GM23338 (cell line): Measurements from ENCODE around the gene AMPH. TPM values are rescaled to one million over a fixed set of nuclear protein-coding genes. Genes with fewer than 3 reads are reported as not detected.
"Not testable (repeated sequence)": the region's sequence is repeated elsewhere in the genome, so short reads cannot be mapped to it uniquely, and the experiment has no call there.

Experiments used
- ATAC-seq: fragments of 200-7000 bp; cut with Tn5 transposase; 3 replicates; pipeline ENCODE4 v1.9.1; 2020
- DNase-seq: peaks from one replicate; pipeline ENCODE4 v3.0.0-alpha.2; 2015; ENCODE audit warnings: low spot score
- H2AFZ ChIP-seq: fragments of 200-600 bp; sonication (generic); 2 replicates; pipeline ENCODE4 v1.8.0; 2016; ENCODE audit warnings: antibody characterized with exemption, mild to moderate bottlenecking, moderate library complexity
- H3F3A ChIP-seq: fragments of 200-600 bp; sonication (generic); replicated peaks from 2 replicates; pipeline ENCODE4 v1.8.0; 2017; ENCODE audit warnings: antibody characterized with exemption, mixed run types, low read depth
- H3K27ac ChIP-seq: fragments of 200-600 bp; sonication (generic); 2 replicates; pipeline ENCODE4 v1.6.1; 2016; ENCODE audit warnings: low read depth
- H3K27me3 ChIP-seq: fragments of 200-600 bp; sonication (generic); 2 replicates; pipeline ENCODE4 v1.8.0; 2016; ENCODE audit warnings: mild to moderate bottlenecking, mixed run types, moderate library complexity; ENCODE audit not compliant: insufficient read depth
- H3K36me3 ChIP-seq: fragments of 200-600 bp; sonication (generic); 2 replicates; pipeline ENCODE4 v1.8.0; 2016; ENCODE audit warnings: mild to moderate bottlenecking; ENCODE audit not compliant: insufficient read depth
- H3K4me1 ChIP-seq: fragments of 200-600 bp; sonication (generic); 2 replicates; pipeline ENCODE4 v1.8.0; 2016; ENCODE audit warnings: mild to moderate bottlenecking, moderate library complexity; ENCODE audit not compliant: insufficient read depth
- H3K4me2 ChIP-seq: fragments of 200-600 bp; sonication (generic); 2 replicates; pipeline ENCODE4 v1.7.1; 2017; ENCODE audit warnings: mixed run types
- H3K4me3 ChIP-seq: fragments of 200-600 bp; sonication (generic); 2 replicates; pipeline ENCODE4 v1.6.1; 2016; ENCODE audit warnings: mixed run types
- H3K79me2 ChIP-seq: fragments of 200-600 bp; sonication (generic); replicated peaks from 2 replicates; pipeline ENCODE4 v1.8.0; 2017; ENCODE audit warnings: mild to moderate bottlenecking; ENCODE audit not compliant: insufficient read depth
- H3K9me2 ChIP-seq: fragments of 200-600 bp; sonication (generic); 2 replicates; pipeline ENCODE4 v1.8.0; 2017; ENCODE audit not compliant: insufficient read depth
- H4K20me1 ChIP-seq: fragments of 200-600 bp; sonication (generic); replicated peaks from 2 replicates; pipeline ENCODE4 v1.8.0; 2017; ENCODE audit warnings: mild to moderate bottlenecking; ENCODE audit not compliant: insufficient read depth
- H3K27ac Mint-ChIP-seq: 2 replicates; pipeline ENCODE4 v1.8.0; 2020; ENCODE audit warnings: inconsistent platforms, mild to moderate bottlenecking, moderate library complexity, mixed read lengths
- H3K27me3 Mint-ChIP-seq: 3 replicates; pipeline ENCODE4 v1.8.0; 2022; ENCODE audit warnings: low read depth, mild to moderate bottlenecking, moderate library complexity, mixed read lengths, inconsistent platforms; ENCODE audit not compliant: insufficient read depth, poor library complexity
- H3K36me3 Mint-ChIP-seq: 3 replicates; pipeline ENCODE4 v1.8.0; 2021; ENCODE audit warnings: low read depth, mild to moderate bottlenecking, inconsistent platforms, moderate library complexity, mixed read lengths
- H3K4me1 Mint-ChIP-seq: 3 replicates; pipeline ENCODE4 v1.8.0; 2020; ENCODE audit warnings: mild to moderate bottlenecking, inconsistent platforms, mixed read lengths
- H3K4me3 Mint-ChIP-seq: 3 replicates; pipeline ENCODE4 v1.8.0; 2021; ENCODE audit warnings: moderate library complexity, mild to moderate bottlenecking, inconsistent platforms, mixed read lengths
- H3K9me3 Mint-ChIP-seq: 3 replicates; pipeline ENCODE4 v1.8.0; 2020; ENCODE audit warnings: moderate library complexity, mild to moderate bottlenecking, inconsistent platforms, mixed read lengths
- CTCF ChIP-seq, 2 experiments: fragments of 200-600 bp in 1 of 2; sonication (generic) in 1 of 2; conservative IDR thresholded peaks; 2 replicates each; pipeline versions ENCODE4 v1.5.1 to v1.6.1; 2016 to 2017; ENCODE audit warnings: antibody characterized with exemption in 2 of 2, low read depth in 2 of 2, mild to moderate bottlenecking in 2 of 2, moderate library complexity in 1 of 2
- ETS1 ChIP-seq: IDR thresholded peaks from 2 replicates; pipeline ENCODE4 v1.6.1; 2016; ENCODE audit warnings: antibody characterized with exemption
- JUNB ChIP-seq: IDR thresholded peaks from one replicate; pipeline ENCODE4 v1.6.1; 2016; ENCODE audit warnings: antibody characterized with exemption; ENCODE audit not compliant: unreplicated experiment
- NANOG ChIP-seq: IDR thresholded peaks from 2 replicates; pipeline ENCODE4 v1.6.1; 2016; ENCODE audit warnings: antibody characterized with exemption, borderline replicate concordance
- POLR2AphosphoS5 ChIP-seq: IDR thresholded peaks from 2 replicates; pipeline ENCODE4 v1.6.1; 2016; ENCODE audit warnings: antibody characterized with exemption, low read depth
- STAT1 ChIP-seq: IDR thresholded peaks from one replicate; pipeline ENCODE4 v1.6.1; 2016; ENCODE audit warnings: antibody characterized with exemption; ENCODE audit not compliant: unreplicated experiment
- ZNF114 ChIP-seq: fragments of 250-450 bp; sonication (Bioruptor Pico); IDR thresholded peaks from 2 replicates; pipeline ENCODE4 v1.5.0; 2020; ENCODE audit warnings: mild to moderate bottlenecking, moderate library complexity
- ZNF331 ChIP-seq: fragments of 250-450 bp; sonication (Bioruptor Pico); IDR thresholded peaks from 2 replicates; pipeline ENCODE4 v1.5.0; 2020; ENCODE audit warnings: low read depth, mild to moderate bottlenecking, moderate library complexity
- polyA plus RNA-seq: library from polyadenylated mRNA; unstranded; fragments of >200 nt; fragmentation: Nextera tagmentation; extraction: Ambion mirVana; gene quantifications from 2 replicates; pipeline ENCODE4 v1.2.1, GENCODE V29; 2016
- total RNA-seq: library from RNA; depleted of rRNA; stranded (reverse); fragments of >200 nt; shearing (Covaris generic); gene quantifications from 2 replicates; pipeline ENCODE4 v1.2.3, GENCODE V29; 2014
- TF ChIP-seq, protein P1 (sequence below): IDR thresholded peaks from one replicate; pipeline ENCODE4 v1.6.1; 2018; ENCODE audit warnings: antibody characterized with exemption; ENCODE audit not compliant: unreplicated experiment

AMPH gene
- total and polyA plus RNA-seq, 2 experiments from 2014 or later = 4.8 to 10.2 TPM

DNA sequence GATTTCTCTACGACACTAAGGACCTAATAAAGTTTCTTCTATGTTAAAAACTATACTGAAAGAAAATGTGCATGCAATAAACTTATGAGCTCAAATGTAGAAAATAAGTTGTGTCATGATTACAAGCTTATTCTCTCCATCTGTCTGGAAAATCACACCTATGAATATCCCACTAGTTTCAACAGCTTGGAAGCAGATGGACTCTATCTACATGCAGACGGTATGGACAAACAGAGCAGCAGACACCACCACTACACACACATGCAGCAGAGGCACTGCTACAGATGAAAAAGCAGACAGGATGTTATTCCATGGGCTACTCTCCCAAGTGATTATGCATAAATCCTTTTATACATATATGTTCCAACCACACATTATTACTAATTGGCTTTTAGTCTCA, 234.3 kb downstream of the AMPH start (continued):
- no peak for TF ChIP-seq CTCF (conservative IDR thresholded peaks at IDR 0.05; ENCODE audit: low read depth in 2 of 2)
- TF ChIP-seq STAT1 = no peak
- no peak for TF ChIP-seq ETS1
- TF ChIP-seq POLR2AphosphoS5 = no peak
- no peak for TF ChIP-seq JUNB
- TF ChIP-seq ZNF331 (CRISPR knock-in tag) = no peak
- TF ChIP-seq NANOG = no peak

- H3K27ac ChIP-seq, H3K27me3 ChIP-seq, H3K36me3 Mint-ChIP-seq, ATAC-seq, H2AFZ ChIP-seq, H3K4me1 ChIP-seq, H3K79me2 ChIP-seq, H3K9me2 ChIP-seq, H3K9me3 Mint-ChIP-seq, H3K27me3 Mint-ChIP-seq, H3K4me2 ChIP-seq, H3K36me3 ChIP-seq, H3F3A ChIP-seq, H4K20me1 ChIP-seq, H3K27ac Mint-ChIP-seq, H3K4me3 Mint-ChIP-seq, DNase-seq, H3K4me3 ChIP-seq: not testable (repeated sequence)
- peaks cover 11% of the 10 kb centered on the region for H3K4me1 Mint-ChIP-seq
Measured at GRCh38 chr7:38395921-38396552, 235.1 kb downstream of the AMPH start.

DNA sequence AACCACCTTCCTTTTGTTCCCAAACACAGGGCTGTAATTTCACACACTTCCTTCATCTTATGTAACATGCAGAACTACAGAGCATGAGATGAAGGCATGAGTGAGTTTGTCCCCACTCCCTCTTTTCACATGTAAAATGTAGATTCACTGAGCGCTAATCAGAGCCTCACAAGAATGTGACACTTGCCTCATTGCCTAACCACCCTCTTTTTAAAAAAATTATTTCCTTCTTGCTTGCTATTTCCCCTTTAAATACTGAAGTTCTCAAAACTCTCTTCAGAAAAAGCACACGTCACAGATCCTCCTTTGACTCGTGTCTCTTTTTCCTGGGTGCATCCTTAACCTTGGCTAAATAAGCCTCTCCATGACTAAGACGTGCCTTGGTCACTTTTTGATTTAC, 236.5 kb downstream of the AMPH start:
- Histone ChIP-seq H4K20me1 (no peaks in the 10 kb centered on the region), H3K79me2 (no peaks in the 10 kb centered on the region), H3K36me3 (no peaks in the 10 kb centered on the region; the same call in 1 of the 2 replicates), H3K27ac (no peak overlapping the region), H3K4me1 (no peaks in the 10 kb centered on the region), H3K4me3 (no peak overlapping the region), H3K9me2 (no peaks in the 10 kb centered on the region), H3K27me3 (no peaks in the 10 kb centered on the region), H3K4me2 (no peak overlapping the region), H3F3A (no peaks in the 10 kb centered on the region), H2AFZ (no peak overlapping the region)
- Mint-ChIP-seq H3K27ac (no peak overlapping the region), H3K9me3 (no peaks in the 10 kb centered on the region), H3K4me3 (no peak overlapping the region), H3K4me1 (peaks cover 11% of the 10 kb centered on the region), H3K36me3 (no peaks in the 10 kb centered on the region; the same call in 2 of the 3 replicates), H3K27me3 (peaks cover 2% of the 10 kb centered on the region)
- DNase-seq (no peak), ATAC-seq (no peak)
- TF ChIP-seq, protein P1, sequence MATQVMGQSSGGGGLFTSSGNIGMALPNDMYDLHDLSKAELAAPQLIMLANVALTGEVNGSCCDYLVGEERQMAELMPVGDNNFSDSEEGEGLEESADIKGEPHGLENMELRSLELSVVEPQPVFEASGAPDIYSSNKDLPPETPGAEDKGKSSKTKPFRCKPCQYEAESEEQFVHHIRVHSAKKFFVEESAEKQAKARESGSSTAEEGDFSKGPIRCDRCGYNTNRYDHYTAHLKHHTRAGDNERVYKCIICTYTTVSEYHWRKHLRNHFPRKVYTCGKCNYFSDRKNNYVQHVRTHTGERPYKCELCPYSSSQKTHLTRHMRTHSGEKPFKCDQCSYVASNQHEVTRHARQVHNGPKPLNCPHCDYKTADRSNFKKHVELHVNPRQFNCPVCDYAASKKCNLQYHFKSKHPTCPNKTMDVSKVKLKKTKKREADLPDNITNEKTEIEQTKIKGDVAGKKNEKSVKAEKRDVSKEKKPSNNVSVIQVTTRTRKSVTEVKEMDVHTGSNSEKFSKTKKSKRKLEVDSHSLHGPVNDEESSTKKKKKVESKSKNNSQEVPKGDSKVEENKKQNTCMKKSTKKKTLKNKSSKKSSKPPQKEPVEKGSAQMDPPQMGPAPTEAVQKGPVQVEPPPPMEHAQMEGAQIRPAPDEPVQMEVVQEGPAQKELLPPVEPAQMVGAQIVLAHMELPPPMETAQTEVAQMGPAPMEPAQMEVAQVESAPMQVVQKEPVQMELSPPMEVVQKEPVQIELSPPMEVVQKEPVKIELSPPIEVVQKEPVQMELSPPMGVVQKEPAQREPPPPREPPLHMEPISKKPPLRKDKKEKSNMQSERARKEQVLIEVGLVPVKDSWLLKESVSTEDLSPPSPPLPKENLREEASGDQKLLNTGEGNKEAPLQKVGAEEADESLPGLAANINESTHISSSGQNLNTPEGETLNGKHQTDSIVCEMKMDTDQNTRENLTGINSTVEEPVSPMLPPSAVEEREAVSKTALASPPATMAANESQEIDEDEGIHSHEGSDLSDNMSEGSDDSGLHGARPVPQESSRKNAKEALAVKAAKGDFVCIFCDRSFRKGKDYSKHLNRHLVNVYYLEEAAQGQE = no peak
- no peak for TF ChIP-seq ZNF114 (CRISPR knock-in tag)
